GM19438 (cell line): Measurements from ENCODE around the gene TRIM71.
"Not testable (repeated sequence)": the region's sequence is repeated elsewhere in the genome, so short reads cannot be mapped to it uniquely, and the experiment has no call there.

Experiments used
- ATAC-seq: cut with Tn5 transposase; IDR thresholded peaks from one replicate; pipeline ENCODE4 v1.9.1; 2021; ENCODE audit warnings: low read depth; ENCODE audit not compliant: unreplicated experiment

The TRIM71 gene

GRCh38 chr3:32913790-32914446 lies 96.1 kb downstream of the TRIM71 start:
- ATAC-seq: no peak

GRCh38 chr3:32919920-32920319 lies 102.1 kb downstream of the TRIM71 start:
- no peak for ATAC-seq

GRCh38 chr3:32922078-32922477 lies 104.3 kb downstream of the TRIM71 start:
- no peak for ATAC-seq

GRCh38 chr3:32930161-32930560 lies 112.4 kb downstream of the TRIM71 start:
- no peak for ATAC-seq

- ATAC-seq: not testable (repeated sequence)
These were observed 113.5 kb downstream of the TRIM71 start for GRCh38 chr3:32931273-32931672.

GRCh38 chr3:32934150-32934742 lies 116.4 kb downstream of the TRIM71 start:
- ATAC-seq: no peak

GRCh38 chr3:32937331-32937730 lies 119.5 kb downstream of the TRIM71 start:
- no peak for ATAC-seq

- not testable (repeated sequence) for ATAC-seq
These were observed 121.9 kb downstream of the TRIM71 start for GRCh38 chr3:32939531-32940284.

- ATAC-seq: no peak
These were observed 122.9 kb downstream of the TRIM71 start for GRCh38 chr3:32940726-32941125.

- no peak for ATAC-seq
These were observed 127.3 kb downstream of the TRIM71 start for GRCh38 chr3:32945136-32945535.

- not testable (repeated sequence) for ATAC-seq
These were observed 127.8 kb downstream of the TRIM71 start for GRCh38 chr3:32945598-32945997.

GRCh38 chr3:32946973-32947788 lies 129.4 kb downstream of the TRIM71 start:
- ATAC-seq: no peak
